Fibroblast of the aortic adventitia (primary cell): ENCODE results near the gene ABHD8. TPM values are rescaled to one million over a fixed set of nuclear protein-coding genes. Genes with fewer than 3 reads are reported as not detected.

Source experiments
- DNase-seq: peaks from one replicate; pipeline ENCODE4 v3.0.0-alpha.2; 2010; ENCODE audit warnings: low read depth
- H3K4me3 ChIP-seq: 2 replicates; pipeline ENCODE4 v1.5.1; 2011; ENCODE audit warnings: low read depth, mild to moderate bottlenecking, control low read depth, low read length, moderate library complexity
- CTCF ChIP-seq: IDR thresholded peaks from 2 replicates; pipeline ENCODE4 v1.5.1; 2011; ENCODE audit warnings: mild to moderate bottlenecking, low read length, control low read depth, inconsistent platforms; ENCODE audit not compliant: insufficient read depth
- total RNA-seq: library from RNA; depleted of rRNA; stranded (reverse); fragments of >200 nt; gene quantifications from 2 replicates; pipeline ENCODE4 v1.2.3, GENCODE V29; 2012; ENCODE audit warnings: low replicate concordance

ABHD8 gene
- total RNA-seq, 1 donor: 12.5 TPM

- no peak for TF ChIP-seq CTCF
- H3K4me3 ChIP-seq: peak overlapping the region; percentile 85
- DNase-seq: no peak
Measured at GRCh38 chr19:17305216-17305516, 1.9 kb upstream of the ABHD8 start.

- no peak for DNase-seq
- TF ChIP-seq CTCF: no peak
- no peak overlapping the region for H3K4me3 ChIP-seq
Measured at GRCh38 chr19:17304386-17305215, 1.4 kb upstream of the ABHD8 start.

- DNase-seq: no peak
- no peak overlapping the region for H3K4me3 ChIP-seq
- TF ChIP-seq CTCF: no peak
Measured at GRCh38 chr19:17303940-17304267, 679 bp upstream of the ABHD8 start.

GRCh38 chr19:17302391-17303166 is 646 bp downstream of the ABHD8 start:
- TF ChIP-seq CTCF: no peak
- no peak for DNase-seq
- H3K4me3 ChIP-seq: peak overlapping the region; percentile 73

- TF ChIP-seq CTCF: no peak
Measured at GRCh38 chr19:17300992-17301619, 2.1 kb downstream of the ABHD8 start.

GRCh38 chr19:17296976-17297375 is 6.2 kb downstream of the ABHD8 start:
- no peak for DNase-seq
- H3K4me3 ChIP-seq: no peak overlapping the region
- no peak for TF ChIP-seq CTCF

More at GRCh38 chr19:17300992-17301619, 2.1 kb downstream of the ABHD8 start:
- H3K4me3 ChIP-seq: no peak overlapping the region
- no peak for DNase-seq
